Measurements from ENCODE around the gene SLC6A9.

The SLC6A9 gene

DNA sequence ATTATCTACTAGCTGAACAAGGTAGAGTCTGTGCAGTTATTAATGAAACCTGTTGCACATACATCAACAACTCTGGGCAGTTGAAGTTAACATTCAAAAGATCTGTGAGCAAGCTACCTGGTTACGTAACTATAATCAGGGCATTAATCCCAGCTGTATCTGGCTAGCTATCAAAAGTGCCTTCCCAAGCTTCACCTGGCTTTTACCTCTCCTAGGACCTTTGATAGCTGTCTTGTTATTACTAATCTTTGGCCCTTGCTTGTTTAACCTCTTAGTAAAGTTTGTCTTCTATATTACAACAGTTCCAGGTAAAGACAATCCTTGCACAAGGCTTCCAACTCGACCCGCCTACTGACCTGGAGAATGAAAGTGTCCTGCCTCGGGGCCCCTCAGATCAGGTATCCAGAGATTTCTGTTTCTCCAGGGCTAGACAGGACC, 29.6 kb upstream of the SLC6A9 start:
- H3K4me3 ChIP-seq (ENCODE audit: low read length), result no peak overlapping the region
- DNase-seq (ENCODE audit: low read depth), result no peak
- TF ChIP-seq, protein P1, sequence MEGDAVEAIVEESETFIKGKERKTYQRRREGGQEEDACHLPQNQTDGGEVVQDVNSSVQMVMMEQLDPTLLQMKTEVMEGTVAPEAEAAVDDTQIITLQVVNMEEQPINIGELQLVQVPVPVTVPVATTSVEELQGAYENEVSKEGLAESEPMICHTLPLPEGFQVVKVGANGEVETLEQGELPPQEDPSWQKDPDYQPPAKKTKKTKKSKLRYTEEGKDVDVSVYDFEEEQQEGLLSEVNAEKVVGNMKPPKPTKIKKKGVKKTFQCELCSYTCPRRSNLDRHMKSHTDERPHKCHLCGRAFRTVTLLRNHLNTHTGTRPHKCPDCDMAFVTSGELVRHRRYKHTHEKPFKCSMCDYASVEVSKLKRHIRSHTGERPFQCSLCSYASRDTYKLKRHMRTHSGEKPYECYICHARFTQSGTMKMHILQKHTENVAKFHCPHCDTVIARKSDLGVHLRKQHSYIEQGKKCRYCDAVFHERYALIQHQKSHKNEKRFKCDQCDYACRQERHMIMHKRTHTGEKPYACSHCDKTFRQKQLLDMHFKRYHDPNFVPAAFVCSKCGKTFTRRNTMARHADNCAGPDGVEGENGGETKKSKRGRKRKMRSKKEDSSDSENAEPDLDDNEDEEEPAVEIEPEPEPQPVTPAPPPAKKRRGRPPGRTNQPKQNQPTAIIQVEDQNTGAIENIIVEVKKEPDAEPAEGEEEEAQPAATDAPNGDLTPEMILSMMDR (conservative IDR thresholded peaks at IDR 0.05; ENCODE audit: low read length), result no peak

GRCh38 chr1:44059664-44060355, 28.5 kb upstream of the SLC6A9 start:
- TF ChIP-seq, protein P1 (conservative IDR thresholded peaks at IDR 0.05; ENCODE audit: low read length), result no peak
- DNase-seq (ENCODE audit: low read depth), result no peak
- H3K4me3 ChIP-seq (ENCODE audit: low read length), result no peak overlapping the region

- TF ChIP-seq, protein P1 (conservative IDR thresholded peaks at IDR 0.05; ENCODE audit: low read length), result no peak
- no peak overlapping the region for H3K4me3 ChIP-seq (ENCODE audit: low read length)
- DNase-seq (ENCODE audit: low read depth), result no peak
Measured at GRCh38 chr1:44059212-44059611, 27.9 kb upstream of the SLC6A9 start.

DNA sequence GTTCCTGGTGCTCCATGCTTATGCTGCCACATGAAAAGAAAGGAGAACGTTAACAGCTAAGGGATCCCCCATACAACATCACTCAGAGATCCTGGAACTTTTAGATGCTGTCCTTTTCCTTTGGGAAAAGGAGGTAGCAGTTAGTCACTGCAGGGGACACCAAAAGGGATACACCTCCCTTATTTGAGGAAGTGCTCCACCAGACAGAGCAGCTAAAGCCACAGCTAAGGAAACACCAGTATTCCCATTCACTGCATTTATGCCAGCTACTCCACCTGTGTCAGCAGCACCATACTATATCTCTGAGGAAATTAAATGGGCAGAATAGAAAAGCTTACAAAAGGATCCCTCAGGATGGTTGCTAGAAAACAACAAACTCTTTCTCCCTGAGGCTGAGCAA, 26.0 kb upstream of the SLC6A9 start:
- no peak for DNase-seq (ENCODE audit: low read depth)
- TF ChIP-seq, protein P1 (conservative IDR thresholded peaks at IDR 0.05; ENCODE audit: low read length), result no peak
- no peak overlapping the region for H3K4me3 ChIP-seq (ENCODE audit: low read length)

GRCh38 chr1:44053394-44053793, 22.1 kb upstream of the SLC6A9 start:
- H3K4me3 ChIP-seq (ENCODE audit: low read length), result no peak overlapping the region
- TF ChIP-seq, protein P1 (conservative IDR thresholded peaks at IDR 0.05; ENCODE audit: low read length), result no peak
- no peak for DNase-seq (ENCODE audit: low read depth)

DNA sequence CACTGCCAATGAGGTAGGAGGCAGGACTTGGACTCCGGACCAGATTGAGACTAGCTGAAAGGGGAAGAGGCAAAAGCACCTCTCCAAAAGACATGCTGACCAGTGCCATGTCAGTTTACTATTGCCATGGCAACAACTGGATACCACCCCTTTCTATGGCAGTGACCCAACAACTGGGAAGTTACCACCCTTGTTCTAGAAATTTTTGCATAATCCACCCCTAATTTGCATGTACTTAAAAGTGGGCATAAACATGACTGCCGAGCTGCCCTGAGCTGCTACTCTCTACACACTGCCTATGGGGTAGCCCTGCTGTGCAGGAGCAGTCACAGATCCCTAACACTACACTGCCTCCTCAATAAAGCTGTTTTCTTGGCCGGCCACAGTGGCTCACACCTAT, 19.0 kb upstream of the SLC6A9 start:
- no peak overlapping the region for H3K4me3 ChIP-seq (ENCODE audit: low read length)
- TF ChIP-seq, protein P1 (conservative IDR thresholded peaks at IDR 0.05; ENCODE audit: low read length), result no peak
- no peak for DNase-seq (ENCODE audit: low read depth)

- DNase-seq (ENCODE audit: low read depth), result peak; percentile 93
- H3K4me3 ChIP-seq (ENCODE audit: low read length), result no peak overlapping the region
- TF ChIP-seq, protein P1 (conservative IDR thresholded peaks at IDR 0.05; ENCODE audit: low read length), result no peak
Measured at GRCh38 chr1:44049839-44050238, 18.6 kb upstream of the SLC6A9 start.
